H9 (cell line): ENCODE results near the gene SLC12A5. TPM values are rescaled to one million over a fixed set of nuclear protein-coding genes. Genes with fewer than 3 reads are reported as not detected.
A peak's percentile ranks its signal among the peaks of the same experiment; 100 is the strongest.
"Not testable (repeated sequence)": the region's sequence is repeated elsewhere in the genome, so short reads cannot be mapped to it uniquely, and the experiment has no call there.

Source experiments
- DNase-seq: peaks from one replicate; pipeline ENCODE4 v3.0.0-alpha.2; 2017
- H2AFZ ChIP-seq: one replicate; pipeline ENCODE4 v1.6.1; 2013; ENCODE audit warnings: mild to moderate bottlenecking, low read length, control low read depth, moderate library complexity
- H2AK5ac ChIP-seq: 2 replicates; pipeline ENCODE4 v1.6.1; 2013; ENCODE audit warnings: low read length, control low read depth, mixed read lengths; ENCODE audit not compliant: insufficient read length
- H2BK120ac ChIP-seq: one replicate; pipeline ENCODE4 v1.6.1; 2013; ENCODE audit warnings: low read depth, mild to moderate bottlenecking, low read length, control low read depth, inconsistent platforms; ENCODE audit not compliant: poor library complexity, severe bottlenecking
- H2BK12ac ChIP-seq: 2 replicates; pipeline ENCODE4 v1.6.1; 2013; ENCODE audit warnings: low read length, control low read depth, mixed read lengths, low read depth; ENCODE audit not compliant: insufficient read length
- H2BK15ac ChIP-seq: 2 replicates; pipeline ENCODE4 v1.6.1; 2013; ENCODE audit warnings: low read depth, low read length, control low read depth
- H2BK20ac ChIP-seq: one replicate; pipeline ENCODE4 v1.6.1; 2013; ENCODE audit warnings: low read depth, mild to moderate bottlenecking, low read length, control low read depth, inconsistent platforms; ENCODE audit not compliant: poor library complexity, severe bottlenecking
- H2BK5ac ChIP-seq: 2 replicates; pipeline ENCODE4 v1.6.1; 2013; ENCODE audit warnings: low read length, control low read depth, mixed read lengths; ENCODE audit not compliant: insufficient read length
- H3K14ac ChIP-seq: 2 replicates; pipeline ENCODE4 v1.6.1; 2013; ENCODE audit warnings: low read length, control low read depth; ENCODE audit not compliant: insufficient read depth
- H3K18ac ChIP-seq: 2 replicates; pipeline ENCODE4 v1.6.1; 2013; ENCODE audit warnings: low read depth, mild to moderate bottlenecking, mixed read lengths, low read length, control low read depth; ENCODE audit not compliant: insufficient read length
- H3K23ac ChIP-seq: 2 replicates; pipeline ENCODE4 v1.6.1; 2013; ENCODE audit warnings: low read length, control low read depth, mixed read lengths, low read depth; ENCODE audit not compliant: insufficient read length
- H3K23me2 ChIP-seq: 2 replicates; pipeline ENCODE4 v1.6.1; 2013; ENCODE audit warnings: low read depth, mild to moderate bottlenecking, mixed read lengths, low read length, control low read depth; ENCODE audit not compliant: insufficient read length, poor library complexity, severe bottlenecking
- H3K27ac ChIP-seq: 2 replicates; pipeline ENCODE4 v1.5.1; 2013; ENCODE audit warnings: low read length, control low read depth, mixed read lengths, low read depth; ENCODE audit not compliant: insufficient read length
- H3K27me3 ChIP-seq: 2 replicates; pipeline ENCODE4 v1.6.1; 2013; ENCODE audit warnings: low read length, control low read depth, inconsistent platforms; ENCODE audit not compliant: insufficient read depth
- H3K4ac ChIP-seq: 2 replicates; pipeline ENCODE4 v1.6.1; 2013; ENCODE audit warnings: low read depth, mild to moderate bottlenecking, control low read depth, inconsistent platforms, low read length, moderate library complexity
- H3K4me1 ChIP-seq: 2 replicates; pipeline ENCODE4 v1.6.1; 2013; ENCODE audit warnings: low read length, control low read depth, inconsistent platforms; ENCODE audit not compliant: insufficient read depth
- H3K4me2 ChIP-seq: 2 replicates; pipeline ENCODE4 v1.6.1; 2013; ENCODE audit warnings: low read length, control low read depth, mixed read lengths; ENCODE audit not compliant: insufficient read length, insufficient read depth
- H3K56ac ChIP-seq: 2 replicates; pipeline ENCODE4 v1.6.1; 2013; ENCODE audit warnings: low read depth, mild to moderate bottlenecking, mixed read lengths, low read length, control low read depth; ENCODE audit not compliant: insufficient read length
- H3K79me1 ChIP-seq: 2 replicates; pipeline ENCODE4 v1.6.1; 2013; ENCODE audit warnings: low read depth, mild to moderate bottlenecking, moderate library complexity, low read length, control low read depth, inconsistent platforms; ENCODE audit not compliant: insufficient read depth, poor library complexity, severe bottlenecking
- H3K79me2 ChIP-seq: 2 replicates; pipeline ENCODE4 v1.6.1; 2013; ENCODE audit warnings: low read length, control low read depth, inconsistent platforms; ENCODE audit not compliant: insufficient read depth
- H3K9ac ChIP-seq: 2 replicates; pipeline ENCODE4 v1.6.1; 2013; ENCODE audit warnings: low read length, control low read depth, mixed read lengths; ENCODE audit not compliant: insufficient read length; ENCODE audit errors: extremely low read depth
- H3K9me3 ChIP-seq: one replicate; pipeline ENCODE4 v1.6.1; 2013; ENCODE audit warnings: low read depth, low read length, inconsistent platforms; ENCODE audit not compliant: control insufficient read depth
- H3T11ph ChIP-seq: one replicate; pipeline ENCODE4 v1.6.1; 2013; ENCODE audit warnings: mild to moderate bottlenecking, low read length, control low read depth, inconsistent platforms
- H4K20me1 ChIP-seq: one replicate; pipeline ENCODE4 v1.6.1; 2013; ENCODE audit not compliant: control insufficient read depth, insufficient read length, insufficient read depth
- H4K5ac ChIP-seq: 2 replicates; pipeline ENCODE4 v1.6.1; 2013; ENCODE audit warnings: low read depth, mild to moderate bottlenecking, mixed read lengths, low read length, control low read depth; ENCODE audit not compliant: insufficient read length
- H4K8ac ChIP-seq: replicated peaks from 2 replicates; pipeline ENCODE4 v1.6.1; 2013; ENCODE audit warnings: low read length, control low read depth, mixed read lengths, low read depth; ENCODE audit not compliant: insufficient read length
- H4K91ac ChIP-seq: 2 replicates; pipeline ENCODE4 v1.6.1; 2013; ENCODE audit warnings: low read depth, mild to moderate bottlenecking, moderate library complexity, mixed read lengths, low read length, control low read depth; ENCODE audit not compliant: insufficient read length
- H3K27ac Mint-ChIP-seq, 3 experiments: 2 replicates in 2 of 3; 3 replicates in 1 of 3; pipeline ENCODE4 v1.8.0; 2020 to 2021; ENCODE audit warnings: mixed read lengths in 3 of 3, mild to moderate bottlenecking in 1 of 3, moderate library complexity in 1 of 3
- H3K27me3 Mint-ChIP-seq: 2 replicates; pipeline ENCODE4 v1.8.0; 2021; ENCODE audit warnings: low read depth, mild to moderate bottlenecking, moderate library complexity, mixed read lengths
- H3K36me3 Mint-ChIP-seq, 3 experiments: 2 replicates in 2 of 3; 3 replicates in 1 of 3; pipeline ENCODE4 v1.8.0; 2020 to 2021; ENCODE audit warnings: low read depth in 3 of 3, mixed read lengths in 3 of 3; ENCODE audit not compliant: insufficient read depth in 1 of 3
- H3K4me1 Mint-ChIP-seq, 2 experiments: 2 replicates each; pipeline ENCODE4 v1.8.0; 2020; ENCODE audit warnings: mixed read lengths in 2 of 2
- H3K4me3 Mint-ChIP-seq, 2 experiments: 2 replicates in 1 of 2; 3 replicates in 1 of 2; pipeline ENCODE4 v1.8.0; 2020 to 2021; ENCODE audit warnings: mild to moderate bottlenecking in 2 of 2, mixed read lengths in 2 of 2, moderate library complexity in 1 of 2
- H3K9me3 Mint-ChIP-seq, 2 experiments: 2 replicates in 1 of 2; 3 replicates in 1 of 2; pipeline ENCODE4 v1.8.0; 2020; ENCODE audit warnings: mild to moderate bottlenecking in 2 of 2, mixed read lengths in 2 of 2, moderate library complexity in 1 of 2
- WGBS: extraction: QIAGEN DNeasy Blood & Tissue Kit; methylation state at CpG from one replicate; pipeline ENCODE4 v1.1.7; 2013; ENCODE audit warnings: missing lambda C conversion rate, low lambda C conversion rate, mixed read lengths; ENCODE audit not compliant: insufficient read length; ENCODE audit errors: extremely low coverage; 5-methylcytosine and 5-hydroxymethylcytosine counted together
- total RNA-seq: library from RNA; stranded (reverse); gene quantifications from 2 replicates; pipeline ENCODE4 v1.2.1, GENCODE V29; 2021
- TF ChIP-seq, protein P1 (sequence below): fragments of 200-600 bp; sonication (generic); conservative IDR thresholded peaks from 3 replicates; pipeline ENCODE4 v1.8.0; 2021; ENCODE audit warnings: antibody characterized with exemption, mild to moderate bottlenecking

SLC12A5 gene
- total RNA-seq, 1 experiment from 2014 or later = 8.7 TPM

DNA sequence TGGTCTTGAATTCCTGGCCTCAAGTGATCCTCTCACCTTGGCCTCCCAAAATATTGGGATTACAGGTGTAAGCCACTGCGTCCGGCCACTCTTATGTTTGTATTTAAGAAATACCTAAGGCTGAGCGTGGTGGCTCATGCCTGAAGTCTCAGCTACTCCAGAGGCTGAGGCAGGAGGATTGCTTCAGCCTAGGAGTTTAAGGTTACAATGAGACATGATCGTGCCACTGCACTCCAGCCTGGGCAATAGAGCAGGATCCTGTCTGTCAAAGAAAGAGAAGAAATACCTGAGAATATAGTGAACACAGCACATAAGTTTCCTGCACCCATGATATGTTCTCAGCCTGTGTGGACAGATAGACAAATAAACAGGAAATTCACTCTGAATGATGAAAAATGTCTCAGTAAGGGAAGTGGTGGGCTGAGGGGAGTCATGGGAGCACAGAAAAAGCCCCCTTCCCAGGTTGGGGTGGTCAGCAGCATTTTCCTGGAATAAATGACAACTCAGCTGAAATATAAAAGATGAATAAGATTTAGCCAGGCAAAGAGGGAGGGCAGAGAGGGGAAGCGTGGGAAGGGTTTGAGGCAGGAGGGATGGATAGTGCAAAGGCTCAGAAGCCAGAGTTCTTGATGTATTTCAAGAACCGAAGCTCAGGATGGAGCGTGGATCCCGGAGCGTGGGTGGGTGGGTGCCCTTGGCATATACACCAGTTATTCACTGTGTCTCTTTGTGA lies 34.1 kb upstream of the SLC12A5 start:
- Histone ChIP-seq H3K79me2 (no peaks in the 10 kb centered on the region), H2BK5ac (no peak overlapping the region), H3K9ac (no peak overlapping the region), H4K20me1 (no peaks in the 10 kb centered on the region), H3K4me1 (no peaks in the 10 kb centered on the region; the same call in 1 of the 2 replicates), H2BK12ac (no peak overlapping the region), H2BK120ac (no peak overlapping the region), H3K79me1 (no peaks in the 10 kb centered on the region), H3K4ac (no peak overlapping the region), H3K14ac (no peak overlapping the region), H3K27ac (no peak overlapping the region), H3K56ac (no peak overlapping the region), H2BK15ac (no peak overlapping the region), H2AFZ (no peak overlapping the region), H4K91ac (no peak overlapping the region), H3K27me3 (no peaks in the 10 kb centered on the region), H3T11ph (no peak overlapping the region), H3K18ac (no peak overlapping the region), H4K8ac (no peak overlapping the region), H3K23me2 (no peaks in the 10 kb centered on the region), H3K4me2 (no peak overlapping the region), H3K23ac (no peak overlapping the region), H2AK5ac (no peak overlapping the region), H4K5ac (no peak overlapping the region), H3K9me3 (no peaks in the 10 kb centered on the region), H2BK20ac (no peak overlapping the region)
- H3K4me3 Mint-ChIP-seq = no peak overlapping the region
- H3K4me1 Mint-ChIP-seq = peaks cover 18 to 21% of the 10 kb centered on the region in 2 experiments
- H3K27ac Mint-ChIP-seq = no peak overlapping the region; a peak in 1 of 7 replicates
- WGBS = no CpG with 5 or more reads among the region's 9 CpGs
- TF ChIP-seq, protein P1, sequence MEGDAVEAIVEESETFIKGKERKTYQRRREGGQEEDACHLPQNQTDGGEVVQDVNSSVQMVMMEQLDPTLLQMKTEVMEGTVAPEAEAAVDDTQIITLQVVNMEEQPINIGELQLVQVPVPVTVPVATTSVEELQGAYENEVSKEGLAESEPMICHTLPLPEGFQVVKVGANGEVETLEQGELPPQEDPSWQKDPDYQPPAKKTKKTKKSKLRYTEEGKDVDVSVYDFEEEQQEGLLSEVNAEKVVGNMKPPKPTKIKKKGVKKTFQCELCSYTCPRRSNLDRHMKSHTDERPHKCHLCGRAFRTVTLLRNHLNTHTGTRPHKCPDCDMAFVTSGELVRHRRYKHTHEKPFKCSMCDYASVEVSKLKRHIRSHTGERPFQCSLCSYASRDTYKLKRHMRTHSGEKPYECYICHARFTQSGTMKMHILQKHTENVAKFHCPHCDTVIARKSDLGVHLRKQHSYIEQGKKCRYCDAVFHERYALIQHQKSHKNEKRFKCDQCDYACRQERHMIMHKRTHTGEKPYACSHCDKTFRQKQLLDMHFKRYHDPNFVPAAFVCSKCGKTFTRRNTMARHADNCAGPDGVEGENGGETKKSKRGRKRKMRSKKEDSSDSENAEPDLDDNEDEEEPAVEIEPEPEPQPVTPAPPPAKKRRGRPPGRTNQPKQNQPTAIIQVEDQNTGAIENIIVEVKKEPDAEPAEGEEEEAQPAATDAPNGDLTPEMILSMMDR = no peak
- H3K36me3 Mint-ChIP-seq = no peaks in the 10 kb centered on the region
- H3K27me3 Mint-ChIP-seq = no peaks in the 10 kb centered on the region; the same call in 1 of the 2 replicates
- DNase-seq = no peak
- H3K9me3 Mint-ChIP-seq = no peaks in the 10 kb centered on the region

- H3K4me2 ChIP-seq, H3K36me3 Mint-ChIP-seq, H3K79me2 ChIP-seq, H2BK20ac ChIP-seq, H3K23me2 ChIP-seq, H3K9me3 ChIP-seq, H2BK120ac ChIP-seq, H4K8ac ChIP-seq, H3K79me1 ChIP-seq, H3K27me3 Mint-ChIP-seq, H3K14ac ChIP-seq, H3T11ph ChIP-seq, H3K4ac ChIP-seq, H2BK12ac ChIP-seq, H3K23ac ChIP-seq, H2AFZ ChIP-seq, H4K20me1 ChIP-seq, H2BK15ac ChIP-seq, H3K9me3 Mint-ChIP-seq, H2AK5ac ChIP-seq, H3K4me1 ChIP-seq, H4K91ac ChIP-seq, H3K27ac ChIP-seq, H2BK5ac ChIP-seq, H3K27me3 ChIP-seq, H3K56ac ChIP-seq, H3K18ac ChIP-seq, DNase-seq, H4K5ac ChIP-seq, H3K9ac ChIP-seq: not testable (repeated sequence)
- no CpG with 5 or more reads among the region's 6 CpGs for WGBS
- H3K27ac Mint-ChIP-seq = peak overlapping the region in 1 of 3 experiments; percentile 48; a peak in 2 of 7 replicates
- peak overlapping the region in 1 of 2 experiments; percentile 50; a peak in 2 of 5 replicates for H3K4me3 Mint-ChIP-seq
- peaks cover 24 to 28% of the 10 kb centered on the region in 2 experiments for H3K4me1 Mint-ChIP-seq
Measured at GRCh38 chr20:45995495-45996097, 33.4 kb upstream of the SLC12A5 start.
